GM23338 (cell line): ENCODE results near the gene ZNF346.

Source experiments
- CREB1 ChIP-seq: fragments of 250-450 bp; sonication (Bioruptor Pico); IDR thresholded peaks from 2 replicates; pipeline ENCODE4 v1.5.0; 2020; ENCODE audit warnings: low read depth, mild to moderate bottlenecking, moderate library complexity
- CTCF ChIP-seq, 2 experiments: fragments of 200-600 bp in 1 of 2; sonication (generic) in 1 of 2; conservative IDR thresholded peaks; 2 replicates each; pipeline versions ENCODE4 v1.5.1 to v1.6.1; 2016 to 2017; ENCODE audit warnings: antibody characterized with exemption in 2 of 2, low read depth in 2 of 2, mild to moderate bottlenecking in 2 of 2, moderate library complexity in 1 of 2
- ETS1 ChIP-seq: IDR thresholded peaks from 2 replicates; pipeline ENCODE4 v1.6.1; 2016; ENCODE audit warnings: antibody characterized with exemption
- EZH2 ChIP-seq: fragments of 200-600 bp; sonication (generic); IDR thresholded peaks from one replicate; pipeline ENCODE4 v1.8.0; 2017; ENCODE audit warnings: antibody characterized with exemption, mild to moderate bottlenecking, low read depth; ENCODE audit not compliant: unreplicated experiment
- EZH2phosphoT487 ChIP-seq: fragments of 200-600 bp; sonication (generic); IDR thresholded peaks from one replicate; pipeline ENCODE4 v1.8.1; 2018; ENCODE audit warnings: antibody characterized with exemption; ENCODE audit not compliant: unreplicated experiment
- JUNB ChIP-seq: IDR thresholded peaks from one replicate; pipeline ENCODE4 v1.6.1; 2016; ENCODE audit warnings: antibody characterized with exemption; ENCODE audit not compliant: unreplicated experiment
- NANOG ChIP-seq: IDR thresholded peaks from 2 replicates; pipeline ENCODE4 v1.6.1; 2016; ENCODE audit warnings: antibody characterized with exemption, borderline replicate concordance
- POLR2AphosphoS5 ChIP-seq: IDR thresholded peaks from 2 replicates; pipeline ENCODE4 v1.6.1; 2016; ENCODE audit warnings: antibody characterized with exemption, low read depth
- REST ChIP-seq: IDR thresholded peaks from one replicate; pipeline ENCODE4 v1.6.1; 2018; ENCODE audit warnings: antibody characterized with exemption; ENCODE audit not compliant: unreplicated experiment
- STAT1 ChIP-seq: IDR thresholded peaks from one replicate; pipeline ENCODE4 v1.6.1; 2016; ENCODE audit warnings: antibody characterized with exemption; ENCODE audit not compliant: unreplicated experiment
- ZNF114 ChIP-seq: fragments of 250-450 bp; sonication (Bioruptor Pico); IDR thresholded peaks from 2 replicates; pipeline ENCODE4 v1.5.0; 2020; ENCODE audit warnings: mild to moderate bottlenecking, moderate library complexity
- ZNF331 ChIP-seq: fragments of 250-450 bp; sonication (Bioruptor Pico); IDR thresholded peaks from 2 replicates; pipeline ENCODE4 v1.5.0; 2020; ENCODE audit warnings: low read depth, mild to moderate bottlenecking, moderate library complexity
- ZNF462 ChIP-seq: fragments of 250-450 bp; sonication (Bioruptor Pico); IDR thresholded peaks from 2 replicates; pipeline ENCODE4 v1.5.0; 2020; ENCODE audit warnings: mild to moderate bottlenecking, moderate library complexity

- TF ChIP-seq EZH2 (no peak), CTCF (conservative IDR thresholded peaks at IDR 0.05; ENCODE audit: low read depth in 2 of 2) (no peak), POLR2AphosphoS5 (no peak), CREB1 (CRISPR knock-in tag) (no peak), STAT1 (no peak), EZH2phosphoT487 (no peak), REST (no peak), JUNB (no peak), ZNF114 (no peak), ZNF331 (CRISPR knock-in tag) (no peak), ZNF462 (CRISPR knock-in tag) (no peak), ETS1 (no peak), NANOG (no peak)
These were observed 84.7 kb downstream of the ZNF346 start for GRCh38 chr5:177107159-177107558.
